GM21528 (cell line): Measurements from ENCODE around the gene IHH.

Experiments
- ATAC-seq: cut with Tn5 transposase; IDR thresholded peaks from one replicate; pipeline ENCODE4 v1.9.1; 2021; ENCODE audit warnings: mild to moderate bottlenecking, moderate library complexity; ENCODE audit not compliant: unreplicated experiment, low FRiP score

Gene IHH

GRCh38 chr2:219060821-219061791, at the start of gene IHH:
IHH (minus strand) TSS chr2:219060921; CDS start chr2:219060467, 454 bp downstream.
- no peak for ATAC-seq

DNA sequence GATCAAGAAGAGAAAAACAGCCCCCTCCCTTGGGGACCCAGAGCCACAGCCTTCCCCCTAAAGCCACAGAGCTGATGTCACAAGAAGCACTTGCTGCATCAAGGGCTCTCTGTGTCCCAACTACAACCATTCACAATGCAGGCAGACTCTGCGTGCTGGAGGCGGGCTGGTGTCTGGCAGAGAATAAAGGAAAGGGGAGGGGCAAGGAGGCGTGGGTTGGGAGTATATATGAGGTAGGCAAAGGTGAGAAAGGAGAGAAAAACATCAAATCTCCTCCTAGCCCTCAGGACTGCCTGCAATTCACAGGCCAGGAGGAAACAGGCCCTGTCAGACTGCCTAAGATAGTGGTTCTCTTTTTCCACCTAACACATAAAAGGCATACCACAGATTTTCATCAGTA, 48.8 kb upstream of the IHH start:
- ATAC-seq, result no peak

DNA sequence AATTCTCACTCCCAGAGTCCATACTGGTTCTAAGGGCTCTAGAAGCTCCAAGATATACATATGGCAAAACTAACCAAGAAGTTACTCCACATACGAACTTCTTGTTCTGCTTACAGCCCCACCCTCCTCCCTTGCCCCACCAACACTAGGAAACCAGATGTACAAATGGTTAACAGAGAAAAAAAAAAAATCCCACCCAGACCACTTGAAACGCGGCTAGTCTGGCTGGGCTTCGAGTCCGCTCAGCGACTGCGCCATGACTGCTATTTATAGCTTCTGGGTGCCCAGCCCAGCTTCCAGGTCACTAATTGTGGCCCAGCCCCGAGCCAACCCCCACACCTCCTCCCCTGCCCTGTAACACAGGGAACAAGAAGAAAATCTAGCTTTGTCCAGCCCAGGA, 47.0 kb upstream of the IHH start:
- ATAC-seq, result no peak

- ATAC-seq, result no peak
Measured at GRCh38 chr2:219106251-219106650, 45.5 kb upstream of the IHH start.

GRCh38 chr2:219104107-219105035, 43.6 kb upstream of the IHH start:
- no peak for ATAC-seq

- no peak for ATAC-seq
Measured at GRCh38 chr2:219099329-219099728, 38.6 kb upstream of the IHH start.

DNA sequence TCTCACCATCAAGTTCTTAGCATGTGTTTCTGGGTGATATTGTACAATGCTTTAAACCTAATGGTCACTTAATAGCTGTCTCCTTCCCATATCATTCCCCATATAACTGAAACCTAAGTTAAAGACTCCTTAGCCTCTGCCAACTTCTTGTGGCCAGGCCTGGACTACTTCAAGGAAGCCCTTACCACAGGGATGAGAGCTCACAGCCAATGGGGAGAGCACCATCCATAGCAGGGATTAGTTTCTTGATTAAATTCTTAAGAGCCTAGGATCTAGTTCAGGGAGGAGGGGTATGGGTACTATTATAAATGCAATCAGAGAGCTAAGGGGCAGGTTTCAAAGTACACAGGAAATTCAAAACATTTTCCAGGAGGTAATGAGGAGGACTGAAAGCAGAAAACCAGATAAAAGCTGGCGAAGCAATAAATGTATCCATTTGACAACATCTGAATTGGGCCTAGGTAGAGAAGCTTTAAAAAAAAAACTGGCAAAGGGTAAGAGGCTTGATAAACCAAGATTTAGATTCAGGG, 34.8 kb upstream of the IHH start:
- no peak for ATAC-seq

DNA sequence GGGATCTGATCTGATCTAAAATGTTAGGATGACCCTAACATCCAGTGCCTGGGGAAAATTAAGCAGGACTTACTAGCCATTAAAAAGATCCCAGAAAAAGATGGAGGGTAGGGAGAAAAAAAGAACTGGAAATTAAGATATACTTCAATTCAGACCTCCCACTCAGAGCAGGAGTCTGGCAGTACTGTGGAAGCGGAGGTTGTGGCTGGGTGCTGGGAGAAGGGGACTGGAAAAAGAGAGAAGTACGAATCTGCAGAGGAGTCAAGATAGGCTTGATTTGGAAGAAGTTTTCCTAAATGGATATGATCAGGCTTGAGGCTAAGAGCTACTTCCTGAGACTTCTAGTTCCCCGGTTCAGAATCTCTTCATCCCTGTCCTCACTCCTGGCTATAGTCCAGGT, 33.5 kb upstream of the IHH start:
- ATAC-seq, result no peak

DNA sequence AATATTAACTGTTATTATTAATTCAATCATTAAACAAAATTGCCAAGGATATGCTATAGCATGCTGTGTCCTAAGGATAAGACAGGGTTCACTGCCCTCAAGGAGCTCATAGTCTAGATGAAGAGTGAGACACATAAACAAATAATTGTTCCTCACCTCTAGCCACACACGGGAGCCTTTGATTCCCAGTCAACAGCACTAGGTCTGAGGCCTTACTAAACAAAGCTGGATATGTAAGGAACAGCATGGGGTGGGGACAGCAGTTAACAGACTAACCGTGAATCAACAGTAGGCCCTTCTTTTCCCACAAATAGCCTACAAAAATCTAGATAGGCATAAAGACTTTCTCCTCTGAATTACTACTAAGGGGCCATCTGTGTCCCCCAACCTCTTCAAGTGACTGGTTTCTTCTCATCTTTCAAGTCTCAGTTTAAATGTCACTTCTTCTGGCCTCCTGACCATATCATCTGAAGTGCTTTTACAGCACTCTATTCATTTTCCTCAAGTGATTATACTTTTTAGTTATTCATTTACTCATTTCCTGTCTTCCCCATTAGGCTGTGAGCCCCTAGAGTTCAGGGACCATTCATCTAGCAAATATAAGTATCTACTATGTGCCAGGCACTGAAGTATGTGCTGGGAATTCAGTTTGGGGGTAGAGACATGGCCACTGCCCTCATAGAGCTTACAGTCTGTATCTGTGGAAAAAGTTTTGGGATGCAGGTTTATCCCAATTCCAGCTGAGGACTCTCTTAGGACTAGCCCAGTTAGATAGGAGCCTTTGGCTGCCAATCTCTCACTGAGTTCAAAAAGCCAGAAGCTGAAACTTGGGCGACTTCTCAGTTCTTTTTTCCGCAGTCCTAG, 29.9 kb upstream of the IHH start:
- ATAC-seq, result no peak

DNA sequence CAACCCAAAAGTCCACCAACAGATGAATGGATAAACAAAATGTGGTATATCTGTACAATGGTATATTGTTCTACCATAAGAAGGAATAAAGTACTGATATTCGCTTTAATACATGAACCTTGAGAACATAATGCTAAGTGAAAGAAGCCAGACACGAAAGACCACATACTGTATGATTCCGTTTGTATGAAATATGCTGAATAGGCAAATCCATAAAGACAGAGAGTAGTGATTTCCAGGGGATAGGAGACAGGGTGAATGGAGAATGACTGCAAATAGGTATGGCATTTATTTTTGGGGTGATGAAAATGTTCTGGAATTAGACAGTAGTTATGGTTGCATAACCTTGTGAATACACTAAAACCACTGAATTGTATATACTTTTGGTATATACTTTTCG, 28.6 kb upstream of the IHH start:
- no peak for ATAC-seq

- no peak for ATAC-seq
Measured at GRCh38 chr2:219087848-219088247, 27.1 kb upstream of the IHH start.

DNA sequence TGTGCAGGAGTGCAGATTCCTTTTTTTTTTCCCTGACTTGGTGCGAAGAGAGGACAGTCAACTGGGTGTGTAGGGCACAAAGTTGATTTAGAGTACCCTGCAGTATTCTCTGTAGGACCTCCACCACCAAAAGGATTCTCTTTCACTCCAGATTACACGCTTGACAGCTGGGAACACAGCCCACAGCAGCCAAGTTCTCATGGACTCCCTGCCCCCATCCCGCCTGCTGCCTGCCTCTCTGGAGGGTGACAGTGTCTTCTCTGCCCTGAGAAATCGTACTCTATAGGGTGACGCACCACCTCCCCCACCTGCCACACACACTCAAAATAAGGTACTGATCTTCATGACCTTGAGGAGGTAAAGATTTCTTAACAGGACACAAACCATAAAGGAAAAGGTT, 26.6 kb upstream of the IHH start:
- ATAC-seq, result no peak

GRCh38 chr2:219086196-219086595, 25.5 kb upstream of the IHH start:
- no peak for ATAC-seq

GRCh38 chr2:219084791-219085190, 24.1 kb upstream of the IHH start:
- ATAC-seq, result no peak

- no peak for ATAC-seq
Measured at GRCh38 chr2:219082332-219082958, 21.7 kb upstream of the IHH start.

DNA sequence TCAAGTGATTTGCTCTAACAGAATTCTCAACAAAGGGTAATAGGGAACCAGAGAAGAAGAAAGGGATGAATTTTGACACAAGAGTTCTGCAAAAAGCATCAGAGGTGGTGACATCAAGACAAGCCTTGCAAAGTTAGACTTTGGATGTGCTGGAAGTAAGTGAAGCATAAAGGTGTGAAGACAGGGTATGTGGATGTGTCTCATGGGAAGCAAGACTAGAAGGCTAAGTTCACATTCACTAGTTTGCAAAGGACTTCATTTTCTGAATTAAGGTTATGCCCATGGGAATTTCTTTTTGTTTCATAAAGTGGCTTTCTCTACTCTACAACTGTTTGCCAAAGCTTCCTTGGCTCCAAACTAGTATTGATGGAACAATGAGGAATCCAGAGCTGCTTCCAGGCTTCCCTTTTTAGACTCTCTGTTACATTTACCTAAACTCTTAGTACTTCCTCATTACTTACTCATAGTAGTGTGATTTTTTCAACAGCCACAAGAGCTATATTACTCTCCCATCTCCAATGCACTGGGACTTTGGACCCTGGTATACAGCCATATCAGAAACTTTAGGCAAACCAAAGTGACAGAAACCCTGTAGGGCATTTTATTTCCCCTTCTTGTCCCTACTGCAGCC, 21.1 kb upstream of the IHH start:
- ATAC-seq, result no peak

DNA sequence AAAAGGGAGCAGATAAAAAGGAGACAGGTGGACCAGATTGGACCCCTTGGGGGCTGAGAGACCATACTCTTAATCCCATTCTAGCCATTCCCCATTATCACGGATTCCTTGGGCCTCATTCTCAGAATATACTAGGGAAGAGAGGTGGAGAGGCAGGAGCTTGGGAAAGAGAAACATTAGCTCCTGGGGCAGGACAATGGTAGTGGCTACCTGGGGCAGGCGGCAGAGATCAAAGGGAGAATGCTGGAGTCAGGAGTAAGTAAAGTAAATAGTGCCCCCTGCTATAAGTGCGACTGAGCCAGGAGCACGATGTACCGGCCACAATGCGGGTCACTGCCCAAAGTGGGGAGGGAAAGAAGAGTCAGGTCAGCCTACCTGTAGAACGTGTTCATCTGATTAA, 20.4 kb upstream of the IHH start:
- ATAC-seq, result no peak

GRCh38 chr2:219079417-219079816, 18.7 kb upstream of the IHH start:
- no peak for ATAC-seq

GRCh38 chr2:219078951-219079350, 18.2 kb upstream of the IHH start:
- no peak for ATAC-seq
